Transverse colon (tissue), 4 donors: ENCODE measurements around the gene PLCL2. TPM values are rescaled to one million over a fixed set of nuclear protein-coding genes. Genes with fewer than 3 reads are reported as not detected.
A peak's percentile ranks its signal among the peaks of the same experiment; 100 is the strongest.

ENCODE experiments used
- DNase-seq: peaks from one replicate; pipeline ENCODE4 v3.0.0-alpha.2; 2019
- H3K27ac ChIP-seq, 4 donors: fragments of 200-600 bp; sonication (generic); 2 replicates each; pipeline ENCODE4 v1.5.1; 2016 to 2018; ENCODE audit warnings: inconsistent platforms in 4 of 4
- H3K27me3 ChIP-seq: fragments of 200-600 bp; sonication (generic); 2 replicates; pipeline ENCODE4 v1.5.1; 2017; ENCODE audit warnings: inconsistent platforms
- H3K36me3 ChIP-seq, 4 donors: fragments of 200-600 bp; sonication (generic); 2 replicates each; pipeline ENCODE4 v1.5.1; 2017 to 2019; ENCODE audit warnings: inconsistent platforms in 4 of 4
- H3K4me1 ChIP-seq, 4 donors: fragments of 200-600 bp; sonication (generic); 2 replicates each; pipeline ENCODE4 v1.5.1; 2017 to 2020; ENCODE audit warnings: inconsistent platforms in 4 of 4
- H3K4me3 ChIP-seq, 4 donors: fragments of 200-600 bp; sonication (generic); 1 replicate in 1 of 4; 2 replicates in 3 of 4; pipeline versions ENCODE4 v1.5.1 to v1.6.1; 2017 to 2019; ENCODE audit warnings: inconsistent platforms in 4 of 4
- H3K9me3 ChIP-seq, 2 donors: fragments of 200-600 bp; sonication (generic); 2 replicates each; pipeline ENCODE4 v1.5.1; 2017 to 2019; ENCODE audit warnings: inconsistent platforms in 2 of 2
- EP300 ChIP-seq: sonication (generic); formaldehyde crosslinking; IDR thresholded peaks from one replicate; pipeline ENCODE4 v1.6.1; 2017; ENCODE audit warnings: antibody characterized with exemption, low read depth
- POLR2A ChIP-seq: fragments of 450-650 bp; IDR thresholded peaks from one replicate; pipeline ENCODE4 v1.6.1; 2016; ENCODE audit warnings: antibody characterized with exemption, mild to moderate bottlenecking, moderate library complexity
- POLR2AphosphoS5 ChIP-seq, 3 donors: sonication (generic); formaldehyde crosslinking; IDR thresholded peaks; one replicate each; pipeline ENCODE4 v1.6.1; 2016; ENCODE audit warnings: antibody characterized with exemption in 3 of 3
- WGBS, 2 donors: methylation state at CpG; one replicate each; pipeline ENCODE4 v1.1.5; 2018; ENCODE audit warnings: low coverage in 1 of 2; 5-methylcytosine and 5-hydroxymethylcytosine counted together
- in situ Hi-C, 4 donors: fragments of 200-750 bp; cut with MboI; loops; one replicate each; pipeline versions ENCODE4 v1.15.0 to v1.15.1; 2017; ENCODE audit warnings: low sequenced_read_pairs in 3 of 4, low pct_ligation_motif_present in 1 of 4, low pct_unique_long_range_greater_than_20kb in 1 of 4
- intact Hi-C: fragments of 100-400 bp; cut with DNase I; formaldehyde crosslinking; loops from one replicate; pipeline ENCODE4 v1.15.1; 2023; ENCODE audit warnings: low total_unique reads
- total RNA-seq, 4 donors: library from RNA; depleted of rRNA; stranded (reverse); fragments of >200 nt; gene quantifications; one replicate each; pipeline ENCODE4 v1.1.0, GENCODE V29; 2016
- TF ChIP-seq, protein P1 (sequence below), 5 experiments: fragments of 200-600 bp in 3 of 5; fragments of 450-650 bp in 2 of 5; sonication (generic) in 3 of 5; IDR thresholded peaks; 1 replicate in 2 of 5; 2 replicates in 3 of 5; pipeline ENCODE4 v1.5.1; 2016 to 2017; ENCODE audit warnings: antibody characterized with exemption in 5 of 5, inconsistent platforms in 3 of 5, mild to moderate bottlenecking in 2 of 5, moderate library complexity in 1 of 5

The PLCL2 gene
- total RNA-seq, 4 donors from 2014 or later, result 17.2 to 41.4 (median 35.9) TPM

DNA sequence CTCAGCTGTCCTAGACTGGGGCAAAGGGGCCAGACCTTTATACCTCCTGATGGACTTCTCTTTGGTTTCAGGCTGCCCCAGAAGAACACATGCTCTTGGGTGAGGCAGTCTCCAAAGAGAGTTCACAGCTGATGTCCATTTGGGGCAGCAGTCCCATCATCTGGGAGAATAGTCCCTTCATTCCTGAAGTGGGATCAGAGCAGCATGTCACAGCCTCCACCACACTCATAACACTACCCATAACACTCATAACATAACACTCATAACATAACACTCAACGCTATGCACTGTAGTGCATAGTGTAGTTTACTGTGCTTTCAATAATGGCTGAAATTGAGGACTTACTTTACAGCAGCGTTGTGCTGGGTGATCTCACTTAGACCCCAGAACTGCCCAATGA is 36.7 kb upstream of the PLCL2 start:
- H3K9me3 ChIP-seq, result no peaks in the 10 kb centered on the region
- no peak for DNase-seq
- H3K27ac ChIP-seq, result no peak overlapping the region
- no peak overlapping the region for H3K4me3 ChIP-seq
- H3K27me3 ChIP-seq, result no peaks in the 10 kb centered on the region
- peaks cover 0 to 18% (median 2%) of the 10 kb centered on the region in 4 donors for H3K4me1 ChIP-seq
- in situ Hi-C loops, result loop anchor here in 1 of 4 donors (25.0 kb wide), 1 partner anchor 389 kb away; no protein-coding TSS in a partner anchor
- WGBS, 2 donors, result 86 to 95% methylated on average over 1 to 2 of the region's 2 CpGs
- TF ChIP-seq POLR2A, result no peak
- no peak for TF ChIP-seq POLR2AphosphoS5 (IDR thresholded peaks at IDR 0.05)
- no peak for TF ChIP-seq EP300
- TF ChIP-seq, protein P1, sequence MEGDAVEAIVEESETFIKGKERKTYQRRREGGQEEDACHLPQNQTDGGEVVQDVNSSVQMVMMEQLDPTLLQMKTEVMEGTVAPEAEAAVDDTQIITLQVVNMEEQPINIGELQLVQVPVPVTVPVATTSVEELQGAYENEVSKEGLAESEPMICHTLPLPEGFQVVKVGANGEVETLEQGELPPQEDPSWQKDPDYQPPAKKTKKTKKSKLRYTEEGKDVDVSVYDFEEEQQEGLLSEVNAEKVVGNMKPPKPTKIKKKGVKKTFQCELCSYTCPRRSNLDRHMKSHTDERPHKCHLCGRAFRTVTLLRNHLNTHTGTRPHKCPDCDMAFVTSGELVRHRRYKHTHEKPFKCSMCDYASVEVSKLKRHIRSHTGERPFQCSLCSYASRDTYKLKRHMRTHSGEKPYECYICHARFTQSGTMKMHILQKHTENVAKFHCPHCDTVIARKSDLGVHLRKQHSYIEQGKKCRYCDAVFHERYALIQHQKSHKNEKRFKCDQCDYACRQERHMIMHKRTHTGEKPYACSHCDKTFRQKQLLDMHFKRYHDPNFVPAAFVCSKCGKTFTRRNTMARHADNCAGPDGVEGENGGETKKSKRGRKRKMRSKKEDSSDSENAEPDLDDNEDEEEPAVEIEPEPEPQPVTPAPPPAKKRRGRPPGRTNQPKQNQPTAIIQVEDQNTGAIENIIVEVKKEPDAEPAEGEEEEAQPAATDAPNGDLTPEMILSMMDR (IDR thresholded peaks at IDR 0.05), result no peak
- intact Hi-C loops, result no loop called here
- no peaks in the 10 kb centered on the region for H3K36me3 ChIP-seq

DNA sequence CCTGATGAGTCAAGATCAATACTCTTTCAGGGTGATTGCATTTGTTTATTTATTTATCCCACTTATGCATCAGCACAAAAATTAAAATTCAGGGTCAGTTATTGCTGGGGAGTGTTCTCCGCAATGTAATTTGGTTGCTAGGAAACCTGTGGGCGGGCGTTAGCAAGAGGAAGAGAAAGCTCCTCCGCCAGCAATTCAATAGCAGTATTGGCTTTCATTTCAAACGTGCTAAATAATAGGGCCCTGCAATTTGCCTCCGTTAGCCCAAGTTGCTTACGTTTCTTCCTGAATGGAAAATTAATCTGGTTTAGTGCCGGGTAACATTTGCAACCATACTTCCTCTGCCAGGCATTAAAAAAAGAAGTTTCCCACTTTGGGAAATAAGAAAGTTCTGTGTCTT is 35.5 kb upstream of the PLCL2 start:
- Histone ChIP-seq H3K9me3 (no peaks in the 10 kb centered on the region), H3K36me3 (no peaks in the 10 kb centered on the region), H3K4me1 (peaks cover 0 to 13% (median 0%) of the 10 kb centered on the region in 4 donors), H3K27ac (peak overlapping the region in 3 of 4 donors; percentile 14 to 53 (median 51)), H3K4me3 (peak overlapping the region in 1 of 4 donors; percentile 27), H3K27me3 (no peaks in the 10 kb centered on the region)
- in situ Hi-C loops, result loop anchor here in 1 of 4 donors (25.0 kb wide), 1 partner anchor 388 kb away; no protein-coding TSS in a partner anchor
- WGBS, 2 donors, result 25 to 36% methylated on average over 8 of the region's 8 CpGs
- TF ChIP-seq EP300, result no peak
- TF ChIP-seq POLR2AphosphoS5 (IDR thresholded peaks at IDR 0.05), result no peak
- TF ChIP-seq, protein P1 (IDR thresholded peaks at IDR 0.05), result no peak
- TF ChIP-seq POLR2A, result no peak
- intact Hi-C loops, result no loop called here
- DNase-seq, result peak; percentile 87

GRCh38 chr3:16849795-16850194 is 35.0 kb upstream of the PLCL2 start:
- in situ Hi-C loops, result loop anchor here in 1 of 4 donors (25.0 kb wide), 1 partner anchor 388 kb away; no protein-coding TSS in a partner anchor
- DNase-seq, result no peak
- H3K27ac ChIP-seq, result peak overlapping the region in 3 of 4 donors; percentile 14 to 53 (median 51)
- H3K4me3 ChIP-seq, result no peak overlapping the region
- peaks cover 0 to 13% (median 0%) of the 10 kb centered on the region in 4 donors for H3K4me1 ChIP-seq
- H3K9me3 ChIP-seq, result no peaks in the 10 kb centered on the region
- intact Hi-C loops, result no loop called here
- no peaks in the 10 kb centered on the region for H3K27me3 ChIP-seq
- no peaks in the 10 kb centered on the region for H3K36me3 ChIP-seq
- TF ChIP-seq POLR2A, result no peak
- no peak for TF ChIP-seq EP300
- 7 to 42% methylated on average over 3 of the region's 3 CpGs for WGBS, 2 donors

DNA sequence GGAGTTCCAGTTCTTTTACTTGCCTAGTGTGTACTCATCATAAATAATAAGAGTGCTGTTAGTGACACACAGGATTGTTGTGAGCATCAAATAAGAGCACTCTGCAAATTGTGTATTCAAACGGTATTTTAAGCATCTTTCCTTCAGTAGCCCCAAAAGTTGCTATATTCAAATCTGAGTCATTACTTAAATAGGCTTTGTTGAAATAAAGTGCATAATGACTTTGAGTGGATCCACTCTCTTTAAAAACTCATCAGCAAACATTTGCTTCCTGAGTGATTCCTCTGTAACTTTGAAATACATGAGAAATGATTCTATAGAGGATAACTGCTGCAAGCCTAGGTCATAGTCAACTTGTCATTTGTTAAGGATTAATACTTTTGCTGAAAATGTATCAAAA is 29.3 kb upstream of the PLCL2 start:
- TF ChIP-seq POLR2AphosphoS5 (IDR thresholded peaks at IDR 0.05) (no peak), POLR2A (no peak), EP300 (no peak)
- TF ChIP-seq, protein P1 (IDR thresholded peaks at IDR 0.05), result no peak
- WGBS, 2 donors, result 50 to 60% methylated on average over 1 of the region's 1 CpG
- Histone ChIP-seq H3K4me3 (no peak overlapping the region), H3K27me3 (no peaks in the 10 kb centered on the region), H3K36me3 (no peaks in the 10 kb centered on the region), H3K27ac (no peak overlapping the region), H3K4me1 (no peaks in the 10 kb centered on the region), H3K9me3 (no peaks in the 10 kb centered on the region)
- in situ Hi-C loops, result no loop called here
- intact Hi-C loops, result no loop called here
- DNase-seq, result no peak

DNA sequence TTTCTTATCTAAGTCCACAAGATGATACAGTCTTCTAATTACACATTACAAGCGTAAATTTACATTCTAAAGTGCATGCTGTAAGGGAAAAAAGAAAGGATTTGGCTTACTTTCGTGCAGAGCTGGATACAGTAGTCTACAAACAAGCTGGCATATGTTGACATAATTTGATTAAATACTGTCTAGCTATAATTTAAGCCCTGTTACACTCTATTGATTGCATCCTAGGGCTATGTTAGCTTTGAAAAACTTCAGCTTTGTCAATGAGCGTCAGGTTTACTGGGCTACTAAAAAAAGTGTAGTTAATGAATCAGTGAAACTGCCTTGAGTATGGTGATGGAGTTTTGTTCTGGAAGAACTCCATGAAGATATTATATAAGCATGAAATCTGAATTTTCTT is 24.5 kb upstream of the PLCL2 start:
- intact Hi-C loops, result no loop called here
- in situ Hi-C loops, result no loop called here

More for the DNA sequence above, 24.5 kb upstream of the PLCL2 start:
- Histone ChIP-seq H3K27ac (no peak overlapping the region), H3K27me3 (no peaks in the 10 kb centered on the region), H3K4me3 (no peak overlapping the region), H3K36me3 (no peaks in the 10 kb centered on the region), H3K9me3 (no peaks in the 10 kb centered on the region), H3K4me1 (no peaks in the 10 kb centered on the region)
- TF ChIP-seq, protein P1 (IDR thresholded peaks at IDR 0.05), result no peak
- no peak for TF ChIP-seq EP300
- DNase-seq, result no peak
- WGBS, 2 donors, result 76 to 80% methylated on average over 3 of the region's 3 CpGs
